GDM1 (cell line): ENCODE results near the gene BRD3.
"Not testable (repeated sequence)": the region's sequence is repeated elsewhere in the genome, so short reads cannot be mapped to it uniquely, and the experiment has no call there.

Experiments used
- DNase-seq: peaks from one replicate; lab custom pipeline; 2025; lab: John Stamatoyannopoulos, UW

The BRD3 gene

GRCh38 chr9:133993635-133994253 is 74.1 kb downstream of the BRD3 start:
- no peak for DNase-seq

- DNase-seq: no peak
Observed at GRCh38 chr9:133992780-133993634, 74.8 kb downstream of the BRD3 start.

GRCh38 chr9:133991964-133992779 is 75.7 kb downstream of the BRD3 start, which contains the start of gene VAV2:
Gene VAV2 (minus strand): TSS chr9:133992324. CDS start chr9:133992278, 46 bp downstream.
- no peak for DNase-seq

DNA sequence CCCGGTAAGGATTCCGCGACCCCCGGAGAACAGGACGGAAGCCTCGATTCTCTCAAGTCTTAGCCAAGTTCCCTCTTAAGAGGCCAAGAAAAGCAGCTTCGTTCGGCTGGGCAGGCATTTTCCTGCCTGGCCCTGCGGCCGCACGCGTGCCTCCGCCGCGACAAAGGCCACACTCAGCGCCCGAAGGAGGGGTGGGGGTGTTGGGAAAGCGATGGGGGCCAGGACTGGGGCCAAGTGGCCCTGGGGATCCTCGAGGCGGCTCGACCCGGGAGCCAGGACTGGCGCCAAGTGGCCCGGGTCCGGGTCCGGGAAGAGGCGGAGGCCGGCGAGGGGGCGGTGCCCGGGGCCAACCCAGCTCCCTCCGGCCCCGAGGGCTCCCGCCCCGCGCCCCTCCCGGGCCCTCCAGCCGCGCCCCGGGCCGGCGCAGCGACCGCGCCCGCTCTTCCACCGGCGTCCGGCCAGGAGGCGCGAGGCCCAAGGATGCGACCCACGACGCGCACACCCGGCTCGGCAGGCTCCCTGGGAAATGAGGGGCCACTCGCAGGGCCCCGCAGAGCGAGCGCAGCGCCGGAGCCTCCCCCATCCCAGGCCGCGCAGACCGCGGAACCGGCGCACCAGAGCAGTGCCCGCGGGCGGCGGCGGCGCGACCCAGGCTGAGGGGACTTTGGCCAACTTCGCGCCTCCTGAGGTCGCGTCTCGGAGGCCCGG is 76.5 kb downstream of the BRD3 start:
- DNase-seq: no peak

DNA sequence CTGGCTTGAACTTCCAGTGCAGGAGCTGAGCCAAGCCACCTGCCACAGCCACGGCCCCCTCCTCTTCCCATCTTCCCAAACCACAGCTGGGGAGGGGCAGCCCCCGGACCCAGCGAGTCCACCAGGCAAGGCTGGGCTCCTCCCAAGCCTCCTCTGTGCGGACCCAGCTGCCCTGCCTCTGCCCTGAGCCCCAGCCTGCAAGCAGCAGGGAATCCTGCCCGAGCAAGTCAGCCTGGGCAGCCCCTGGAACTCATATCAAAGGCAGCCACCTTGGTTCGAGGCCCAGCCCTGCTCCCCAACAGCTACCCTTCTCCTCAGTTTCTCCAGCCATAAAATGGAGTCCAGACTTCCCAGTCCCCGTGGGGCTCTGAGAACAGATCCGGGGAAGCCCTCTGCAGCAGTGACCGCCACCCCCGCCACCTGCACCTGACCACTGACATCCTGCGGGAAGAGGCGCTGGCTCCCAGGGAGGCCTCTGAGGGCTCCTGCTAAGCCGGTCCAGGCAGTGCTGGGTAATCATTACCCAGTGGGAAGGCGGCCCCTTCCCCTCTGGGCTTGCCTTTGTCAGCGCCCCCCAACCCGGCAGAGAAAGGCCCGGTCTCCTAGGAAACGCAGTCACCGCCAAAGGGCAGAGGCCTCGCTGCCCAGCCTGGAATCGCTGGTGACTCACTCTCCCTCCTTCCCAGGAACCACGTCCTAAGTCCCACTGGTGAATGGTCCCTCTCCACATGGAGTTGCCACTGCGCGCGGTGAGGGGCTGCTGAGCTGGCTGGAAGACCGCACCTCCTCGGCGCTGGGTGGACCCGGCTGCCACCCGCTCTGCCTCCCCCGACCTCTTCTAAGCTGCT is 77.2 kb downstream of the BRD3 start:
- no peak for DNase-seq

- no peak for DNase-seq
Observed at GRCh38 chr9:133989625-133990365, 78.0 kb downstream of the BRD3 start.

- DNase-seq: not testable (repeated sequence)
Observed at GRCh38 chr9:133988771-133989170, 79.1 kb downstream of the BRD3 start.

DNA sequence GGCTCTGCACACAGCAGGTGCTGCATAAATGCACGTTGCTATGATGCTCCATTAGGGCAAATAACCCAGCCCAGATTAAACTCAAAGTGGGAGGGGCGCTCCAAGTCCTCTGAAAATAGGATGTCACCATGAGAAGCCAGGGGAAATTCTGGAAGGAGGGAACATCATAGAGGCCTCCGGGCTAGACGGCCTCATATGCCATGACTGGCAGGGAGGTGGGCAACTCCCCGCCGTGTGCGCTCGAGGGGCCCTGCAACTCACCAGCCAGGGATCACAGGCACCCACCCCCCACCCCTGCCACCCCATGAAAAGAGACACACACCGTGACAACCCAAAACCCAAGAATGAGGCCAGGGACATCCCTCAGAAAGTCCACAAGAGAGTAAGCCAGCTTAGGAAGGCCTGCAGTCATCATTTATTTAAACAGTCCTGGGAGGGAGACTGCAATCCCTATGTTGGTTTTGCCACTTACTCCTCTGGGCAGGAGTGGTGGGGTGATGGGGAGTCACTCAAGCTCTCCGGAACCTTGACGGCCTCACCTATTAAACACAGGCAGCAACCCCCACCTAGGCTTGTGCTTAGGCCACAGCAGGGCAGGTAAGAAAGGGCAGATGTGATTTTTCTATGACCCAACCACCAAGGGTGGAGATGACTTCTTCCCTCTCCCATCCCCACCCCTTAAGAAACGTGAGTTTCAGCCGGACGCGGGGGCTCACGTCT is 79.7 kb downstream of the BRD3 start:
- no peak for DNase-seq

DNA sequence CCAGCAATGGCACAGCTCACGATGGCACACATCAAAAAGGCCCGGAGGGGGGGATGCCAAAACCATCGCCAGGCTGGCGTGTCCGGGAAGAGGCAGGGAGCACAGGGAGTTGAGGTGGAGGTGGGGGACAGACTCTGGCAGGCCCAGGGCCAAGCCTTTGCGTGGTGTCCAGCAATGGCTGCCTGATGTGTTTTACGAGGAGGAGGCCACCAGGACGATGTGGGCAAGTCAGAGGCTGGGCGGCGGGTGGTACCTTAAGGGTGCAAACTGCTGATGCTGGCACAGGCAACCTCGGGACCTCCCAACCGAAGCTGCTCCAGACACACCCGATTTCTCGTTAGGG is 80.4 kb downstream of the BRD3 start:
- no peak for DNase-seq

- DNase-seq: no peak
Observed at GRCh38 chr9:133986774-133987445, 80.9 kb downstream of the BRD3 start.

GRCh38 chr9:133986061-133986460 is 81.8 kb downstream of the BRD3 start:
- no peak for DNase-seq

- no peak for DNase-seq
Observed at GRCh38 chr9:133982971-133983720, 84.7 kb downstream of the BRD3 start.

- DNase-seq: no peak
Observed at GRCh38 chr9:133981958-133982681, 85.7 kb downstream of the BRD3 start.

DNA sequence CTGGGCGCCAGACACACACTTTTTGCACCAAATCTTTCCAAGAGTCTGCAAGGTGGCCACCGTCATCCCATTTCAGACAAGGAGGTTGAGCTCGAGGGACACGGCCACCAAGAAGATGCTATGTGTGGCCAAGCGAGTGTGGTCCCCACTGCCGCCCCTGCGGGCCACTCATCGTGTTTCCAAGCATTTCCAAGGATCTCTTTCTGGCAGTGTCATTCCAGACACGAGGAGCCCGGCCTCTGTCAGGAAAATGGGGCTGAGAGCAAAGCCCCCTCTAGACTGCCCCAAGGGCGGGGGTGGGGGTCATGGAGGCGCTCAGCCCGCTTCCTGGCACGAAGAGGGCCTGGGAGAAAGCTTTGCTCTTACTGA is 86.3 kb downstream of the BRD3 start:
- no peak for DNase-seq

DNA sequence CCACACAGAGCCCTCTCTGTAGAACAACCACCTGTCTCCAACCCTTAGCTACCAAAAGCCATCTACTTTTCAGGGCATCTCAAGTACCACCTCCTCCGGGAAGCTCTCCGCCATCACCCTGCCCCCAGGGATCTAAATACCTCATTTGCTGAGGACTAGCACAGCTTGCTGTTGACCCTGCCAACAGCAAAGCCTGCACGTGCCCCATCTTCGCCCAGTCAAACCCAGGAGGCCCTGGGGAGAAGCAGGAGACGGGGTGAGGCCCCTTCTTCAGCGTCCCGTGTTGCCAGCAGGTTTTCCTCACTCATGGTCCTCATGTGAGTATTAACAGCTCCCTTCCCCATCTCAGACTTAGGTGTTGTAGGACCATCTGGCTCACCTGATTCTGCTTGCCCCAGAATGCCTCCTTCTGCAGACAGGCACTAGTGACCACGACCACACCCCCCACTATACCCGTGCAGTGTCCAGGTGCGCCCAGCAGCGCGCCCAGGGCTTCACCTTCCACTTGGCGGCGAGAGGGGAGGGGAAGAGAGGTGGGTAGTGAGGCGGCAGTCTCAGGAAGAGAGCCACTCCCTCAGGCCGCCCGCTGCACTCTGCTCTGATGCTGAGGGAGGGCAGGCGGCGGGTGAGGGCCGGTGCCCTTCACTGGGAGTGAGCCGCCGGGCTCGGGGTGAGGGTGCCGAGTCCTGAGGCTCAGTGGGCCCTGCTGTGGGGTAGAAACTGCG is 86.8 kb downstream of the BRD3 start:
- DNase-seq: no peak
